GM23248 (cell line): ENCODE results near the gene RAD51C. TPM values are rescaled to one million over a fixed set of nuclear protein-coding genes. Genes with fewer than 3 reads are reported as not detected.

Experiments
- DNase-seq: peaks from one replicate; pipeline ENCODE4 v3.0.0-alpha.2; 2015
- H2AFZ ChIP-seq: fragments of 200-600 bp; sonication (generic); 2 replicates; pipeline ENCODE4 v1.6.1; 2016; ENCODE audit warnings: antibody characterized with exemption
- H3F3A ChIP-seq: fragments of 200-600 bp; sonication (generic); 2 replicates; pipeline ENCODE4 v1.6.1; 2016; ENCODE audit warnings: mild to moderate bottlenecking, antibody characterized with exemption, mixed run types; ENCODE audit not compliant: insufficient read depth
- H3K27ac ChIP-seq: fragments of 200-600 bp; sonication (generic); 2 replicates; pipeline ENCODE4 v1.5.1; 2016; ENCODE audit warnings: mild to moderate bottlenecking
- H3K27me3 ChIP-seq: fragments of 200-600 bp; sonication (generic); replicated peaks from 2 replicates; pipeline ENCODE4 v1.6.1; 2016; ENCODE audit warnings: mild to moderate bottlenecking; ENCODE audit not compliant: insufficient read depth
- H3K36me3 ChIP-seq: fragments of 200-600 bp; sonication (generic); 2 replicates; pipeline ENCODE4 v1.6.1; 2016; ENCODE audit warnings: low read depth, mild to moderate bottlenecking
- H3K4me1 ChIP-seq: fragments of 200-600 bp; sonication (generic); 2 replicates; pipeline ENCODE4 v1.6.1; 2016; ENCODE audit warnings: mild to moderate bottlenecking; ENCODE audit not compliant: insufficient read depth
- H3K4me2 ChIP-seq: fragments of 200-600 bp; sonication (generic); one replicate; pipeline ENCODE4 v1.6.1; 2016; ENCODE audit warnings: mild to moderate bottlenecking; ENCODE audit not compliant: unreplicated experiment
- H3K4me3 ChIP-seq: fragments of 200-600 bp; sonication (generic); 2 replicates; pipeline ENCODE4 v1.5.1; 2016; ENCODE audit warnings: mild to moderate bottlenecking
- H3K79me2 ChIP-seq: fragments of 200-600 bp; sonication (generic); 2 replicates; pipeline ENCODE4 v1.6.1; 2016; ENCODE audit warnings: mild to moderate bottlenecking; ENCODE audit not compliant: insufficient read depth
- H3K9ac ChIP-seq: fragments of 200-600 bp; sonication (generic); 2 replicates; pipeline ENCODE4 v1.6.1; 2016; ENCODE audit warnings: mild to moderate bottlenecking
- H3K9me2 ChIP-seq: fragments of 200-600 bp; sonication (generic); 2 replicates; pipeline ENCODE4 v1.6.1; 2016; ENCODE audit warnings: mixed run types, mild to moderate bottlenecking, moderate library complexity; ENCODE audit not compliant: insufficient read depth
- H3K9me3 ChIP-seq: fragments of 200-600 bp; sonication (generic); one replicate; pipeline ENCODE4 v1.6.1; 2017; ENCODE audit warnings: low read depth
- H4K20me1 ChIP-seq: fragments of 200-600 bp; sonication (generic); 2 replicates; pipeline ENCODE4 v1.6.0; 2016; ENCODE audit not compliant: insufficient read depth
- EZH2 ChIP-seq: fragments of 200-600 bp; sonication (generic); IDR thresholded peaks from 2 replicates; pipeline ENCODE4 v1.6.1; 2018; ENCODE audit warnings: antibody characterized with exemption, mild to moderate bottlenecking; ENCODE audit not compliant: insufficient read depth, poor library complexity, severe bottlenecking
- EZH2phosphoT487 ChIP-seq: fragments of 200-600 bp; sonication (generic); IDR thresholded peaks from 2 replicates; pipeline ENCODE4 v1.6.1; 2018; ENCODE audit warnings: antibody characterized with exemption, moderate library complexity, mild to moderate bottlenecking, low read depth; ENCODE audit not compliant: insufficient read depth
- WGBS, 2 experiments: methylation state at CpG; one replicate each; pipeline ENCODE4 v1.1.6; 2015 to 2017; ENCODE audit warnings: low lambda C conversion rate in 2 of 2, low coverage in 1 of 2; ENCODE audit errors: missing lambda C conversion rate in 2 of 2; 5-methylcytosine and 5-hydroxymethylcytosine counted together
- in situ Hi-C: fragments of 300-500 bp; cut with MboI; formaldehyde crosslinking; loops from 2 replicates; pipeline ENCODE4 v1.15.0; 2020
- polyA plus RNA-seq: library from polyadenylated mRNA; unstranded; fragments of >200 nt; fragmentation: Nextera tagmentation; extraction: Ambion mirVana; gene quantifications from 2 replicates; pipeline ENCODE4 v1.2.1, GENCODE V29; 2016
- total RNA-seq: library from RNA; depleted of rRNA; stranded (reverse); fragments of >200 nt; shearing (Covaris generic); gene quantifications from 2 replicates; pipeline ENCODE4 v1.2.3, GENCODE V29; 2014

Gene RAD51C
- total and polyA plus RNA-seq, 2 experiments from 2014 or later = 17.2 to 40.2 TPM

DNA sequence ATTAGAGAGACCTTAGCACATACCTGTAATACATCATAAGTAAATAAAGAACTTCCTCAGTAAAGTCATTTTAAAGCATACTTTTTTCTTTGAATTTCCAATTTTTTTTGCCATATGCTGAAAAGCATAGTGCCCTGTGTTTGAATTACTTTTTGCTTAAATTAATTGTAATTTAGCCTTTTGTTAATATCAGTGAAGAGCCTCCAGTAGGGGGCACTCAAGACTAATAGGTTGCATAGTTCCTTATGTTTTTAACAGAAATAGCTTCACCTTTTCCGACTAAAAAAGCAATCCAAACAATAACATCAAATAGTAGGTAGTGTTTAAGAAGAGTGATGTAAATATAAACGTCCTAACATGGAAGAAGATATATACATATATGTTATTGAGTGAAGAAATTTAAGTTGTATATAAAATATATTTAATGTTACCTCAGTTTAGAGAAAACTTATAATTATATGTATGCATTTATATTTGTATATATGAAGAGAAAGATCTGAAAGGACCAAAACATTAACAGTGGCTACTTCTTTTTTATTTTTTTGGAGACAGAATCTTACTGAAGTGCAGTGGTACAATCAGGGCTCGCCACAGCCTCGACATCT is 18.6 kb downstream of the RAD51C start:
- Histone ChIP-seq H3K9ac (no peak overlapping the region), H3K4me3 (no peak overlapping the region), H3K27me3 (no peaks in the 10 kb centered on the region), H3K9me3 (no peaks in the 10 kb centered on the region), H3K4me1 (no peaks in the 10 kb centered on the region), H3F3A (no peaks in the 10 kb centered on the region), H3K36me3 (no peaks in the 10 kb centered on the region), H4K20me1 (no peaks in the 10 kb centered on the region), H2AFZ (no peak overlapping the region), H3K4me2 (no peak overlapping the region), H3K27ac (no peak overlapping the region), H3K9me2 (no peaks in the 10 kb centered on the region), H3K79me2 (no peaks in the 10 kb centered on the region)
- no peak for TF ChIP-seq EZH2
- no peak for TF ChIP-seq EZH2phosphoT487
- 50 to 51% methylated on average over 4 of the region's 4 CpGs for WGBS, 2 experiments
- peak; percentile 77 for DNase-seq
- in situ Hi-C loops = no loop called here

DNA sequence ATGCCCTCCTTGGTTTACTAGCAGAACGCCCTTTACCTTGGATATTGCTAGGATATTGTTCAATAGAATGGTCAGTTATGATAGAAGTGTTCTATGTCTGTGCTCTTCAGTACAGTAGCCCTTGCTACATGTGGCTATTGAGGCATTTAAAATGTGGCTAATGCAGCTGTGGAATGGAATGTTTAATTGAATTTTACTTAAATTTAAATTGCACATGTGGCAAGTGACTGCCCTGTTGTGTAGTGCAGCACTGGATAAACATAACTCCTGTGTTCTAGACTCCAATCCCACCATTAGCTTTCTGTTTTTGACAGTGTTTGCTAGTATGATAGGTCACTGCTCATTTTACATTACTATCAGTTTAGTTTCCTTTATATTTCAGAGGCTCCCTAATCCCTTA is 29.9 kb downstream of the RAD51C start:
- no peaks in the 10 kb centered on the region for H3K36me3 ChIP-seq
- H3F3A ChIP-seq = no peaks in the 10 kb centered on the region
- no peak overlapping the region for H3K9ac ChIP-seq
- no peaks in the 10 kb centered on the region for H4K20me1 ChIP-seq
- H3K27ac ChIP-seq = no peak overlapping the region
- in situ Hi-C loops = no loop called here
- H3K79me2 ChIP-seq = no peaks in the 10 kb centered on the region
- WGBS, 2 experiments = 95 to 96% methylated on average over 1 of the region's 1 CpG
- H3K27me3 ChIP-seq = no peaks in the 10 kb centered on the region
- no peaks in the 10 kb centered on the region for H3K9me2 ChIP-seq
- H3K9me3 ChIP-seq = no peaks in the 10 kb centered on the region
- no peaks in the 10 kb centered on the region for H3K4me1 ChIP-seq
- no peak for DNase-seq
- H3K4me2 ChIP-seq = no peak overlapping the region
- no peak for TF ChIP-seq EZH2phosphoT487
- TF ChIP-seq EZH2 = no peak
- no peak overlapping the region for H3K4me3 ChIP-seq
- H2AFZ ChIP-seq = no peak overlapping the region

DNA sequence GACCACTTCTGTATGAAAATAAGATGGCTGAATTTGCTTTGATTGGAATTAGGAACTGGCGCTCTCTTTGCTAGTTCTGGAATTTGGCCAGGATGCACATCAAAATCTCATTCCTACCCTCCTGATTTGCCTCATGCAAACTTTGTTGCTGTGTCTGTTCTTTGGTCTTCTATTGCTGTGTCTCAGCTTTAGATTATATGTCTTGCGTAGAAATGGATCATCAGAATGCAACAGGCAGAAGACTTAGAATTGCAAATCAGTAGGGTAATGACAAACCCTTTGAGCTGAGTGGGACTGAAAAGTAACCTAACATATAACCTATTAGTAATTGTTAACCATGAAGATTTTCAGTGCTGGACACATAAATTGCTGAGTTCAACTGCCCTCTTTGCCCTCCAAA is 30.3 kb downstream of the RAD51C start:
- H3K4me2 ChIP-seq = no peak overlapping the region
- H3K36me3 ChIP-seq = no peaks in the 10 kb centered on the region
- 93 to 98% methylated on average over 2 of the region's 2 CpGs for WGBS, 2 experiments
- DNase-seq = no peak
- H3K4me1 ChIP-seq = no peaks in the 10 kb centered on the region
- TF ChIP-seq EZH2phosphoT487 = no peak
- TF ChIP-seq EZH2 = no peak
- H3K27me3 ChIP-seq = no peaks in the 10 kb centered on the region
- H4K20me1 ChIP-seq = no peaks in the 10 kb centered on the region
- no peaks in the 10 kb centered on the region for H3K9me3 ChIP-seq
- H2AFZ ChIP-seq = no peak overlapping the region
- no peaks in the 10 kb centered on the region for H3K9me2 ChIP-seq
- no peaks in the 10 kb centered on the region for H3K79me2 ChIP-seq
- H3K4me3 ChIP-seq = no peak overlapping the region
- H3K27ac ChIP-seq = no peak overlapping the region
- H3F3A ChIP-seq = no peaks in the 10 kb centered on the region
- H3K9ac ChIP-seq = no peak overlapping the region
- in situ Hi-C loops = no loop called here

DNA sequence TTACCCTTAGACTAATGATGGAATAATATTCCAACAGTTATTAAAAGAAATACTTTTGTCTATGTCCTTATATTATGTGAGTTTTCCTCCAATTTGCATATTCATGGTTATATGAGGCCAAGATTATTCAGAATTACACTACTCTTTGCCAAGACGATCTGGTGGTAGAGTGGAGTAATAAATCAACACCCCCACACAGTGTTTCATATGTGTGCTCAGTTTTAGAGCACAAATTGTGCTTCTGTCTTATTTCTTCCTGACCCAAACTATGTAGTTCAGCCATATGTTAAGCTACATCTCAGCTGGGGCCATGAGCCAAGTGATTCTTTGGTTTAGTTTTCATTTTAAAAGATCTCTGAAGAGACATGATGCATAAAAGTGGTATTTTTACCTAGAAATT is 36.4 kb downstream of the RAD51C start:
- DNase-seq = peak; percentile 2

DNA sequence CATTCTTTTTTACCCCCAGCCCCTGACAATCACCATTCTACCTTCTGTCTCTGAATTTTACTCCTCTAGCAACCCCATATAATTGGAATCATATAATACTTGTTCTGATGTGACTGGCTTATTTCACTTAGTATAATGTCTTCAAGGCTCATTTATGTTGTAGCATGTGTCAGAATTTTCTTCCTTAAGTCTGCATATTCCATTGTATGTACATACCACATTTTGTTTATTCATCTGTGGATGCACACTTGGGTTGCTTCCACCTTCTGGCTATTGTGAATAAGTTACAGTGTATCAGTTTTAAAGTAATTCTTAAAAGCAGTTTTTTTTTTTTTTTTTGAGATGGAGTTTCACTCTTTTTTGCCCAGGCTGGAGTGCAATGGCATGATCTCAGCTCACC is 38.5 kb downstream of the RAD51C start:
- Histone ChIP-seq H2AFZ (no peak overlapping the region), H3K9me3 (no peaks in the 10 kb centered on the region), H3K4me2 (no peak overlapping the region), H3K27ac (no peak overlapping the region), H3K4me3 (no peak overlapping the region), H3K9me2 (no peaks in the 10 kb centered on the region), H3K79me2 (no peaks in the 10 kb centered on the region), H3K36me3 (no peaks in the 10 kb centered on the region), H4K20me1 (no peaks in the 10 kb centered on the region), H3K4me1 (no peaks in the 10 kb centered on the region), H3K27me3 (no peaks in the 10 kb centered on the region), H3F3A (no peaks in the 10 kb centered on the region), H3K9ac (no peak overlapping the region)
- in situ Hi-C loops = no loop called here
- no peak for DNase-seq
- TF ChIP-seq EZH2 (no peak), EZH2phosphoT487 (no peak)

More for the DNA sequence above, 36.4 kb downstream of the RAD51C start:
- Histone ChIP-seq H3K9ac (no peak overlapping the region), H3F3A (no peaks in the 10 kb centered on the region), H3K27ac (no peak overlapping the region), H3K4me1 (no peaks in the 10 kb centered on the region), H3K9me2 (no peaks in the 10 kb centered on the region), H3K9me3 (no peaks in the 10 kb centered on the region), H3K27me3 (no peaks in the 10 kb centered on the region), H3K36me3 (no peaks in the 10 kb centered on the region), H4K20me1 (no peaks in the 10 kb centered on the region), H3K4me3 (no peak overlapping the region), H3K79me2 (no peaks in the 10 kb centered on the region), H2AFZ (no peak overlapping the region), H3K4me2 (no peak overlapping the region)
- in situ Hi-C loops = no loop called here
- WGBS, 2 experiments = 4 to 6% methylated on average over 1 of the region's 1 CpG
- TF ChIP-seq EZH2phosphoT487 = no peak
- no peak for TF ChIP-seq EZH2
